Choroid plexus epithelial cell (primary cell): Measurements from ENCODE around the gene LSS.

ENCODE experiments used
- DNase-seq: peaks from one replicate; pipeline ENCODE4 v3.0.0-alpha.2; 2010; ENCODE audit warnings: low read depth
- H3K4me3 ChIP-seq: 2 replicates; pipeline ENCODE4 v1.5.1; 2011; ENCODE audit warnings: low read depth, mild to moderate bottlenecking, control low read depth, low read length, moderate library complexity
- CTCF ChIP-seq: conservative IDR thresholded peaks from 2 replicates; pipeline ENCODE4 v1.5.1; 2011; ENCODE audit warnings: low read depth, mild to moderate bottlenecking, control low read depth, inconsistent platforms, low read length, moderate library complexity

The LSS gene

GRCh38 chr21:46239817-46240325, 11.3 kb upstream of the LSS start:
- DNase-seq = no peak

GRCh38 chr21:46237474-46237873, 8.9 kb upstream of the LSS start:
- DNase-seq = no peak
- no peak overlapping the region for H3K4me3 ChIP-seq
- TF ChIP-seq CTCF = no peak

More at GRCh38 chr21:46239817-46240325, 11.3 kb upstream of the LSS start:
- no peak for TF ChIP-seq CTCF
- no peak overlapping the region for H3K4me3 ChIP-seq

GRCh38 chr21:46234436-46234950, 5.9 kb upstream of the LSS start:
- H3K4me3 ChIP-seq = no peak overlapping the region
- no peak for DNase-seq
- no peak for TF ChIP-seq CTCF

- peak overlapping the region; percentile 67 for H3K4me3 ChIP-seq
- no peak for DNase-seq
- no peak for TF ChIP-seq CTCF
These were observed 1.3 kb upstream of the LSS start for GRCh38 chr21:46229923-46230260.

GRCh38 chr21:46229133-46229922, 754 bp upstream of the LSS start:
- DNase-seq = no peak
- peak overlapping the region; percentile 67 for H3K4me3 ChIP-seq
- TF ChIP-seq CTCF = peak; percentile 60

- H3K4me3 ChIP-seq = peak overlapping the region; percentile 95
- DNase-seq = no peak
- no peak for TF ChIP-seq CTCF
These were observed 696 bp downstream of the LSS start for GRCh38 chr21:46227811-46228344.
